Pericardium fibroblast (primary cell): ENCODE measurements around the gene MS4A13. TPM values are rescaled to one million over a fixed set of nuclear protein-coding genes. Genes with fewer than 3 reads are reported as not detected.

Source experiments
- total RNA-seq: library from RNA; depleted of rRNA; stranded (reverse); fragments of >200 nt; gene quantifications from 2 replicates; pipeline ENCODE4 v1.2.3, GENCODE V29; 2015

The MS4A13 gene, protein sequence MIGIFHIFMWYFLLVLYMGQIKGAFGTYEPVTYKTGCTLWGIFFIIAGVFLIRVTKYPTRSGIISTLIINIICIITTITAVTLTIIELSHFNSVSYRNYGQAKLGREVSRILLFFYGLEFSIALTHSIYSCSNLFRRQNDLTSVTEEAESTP
- not detected in 2 replicates for total RNA-seq

DNA sequence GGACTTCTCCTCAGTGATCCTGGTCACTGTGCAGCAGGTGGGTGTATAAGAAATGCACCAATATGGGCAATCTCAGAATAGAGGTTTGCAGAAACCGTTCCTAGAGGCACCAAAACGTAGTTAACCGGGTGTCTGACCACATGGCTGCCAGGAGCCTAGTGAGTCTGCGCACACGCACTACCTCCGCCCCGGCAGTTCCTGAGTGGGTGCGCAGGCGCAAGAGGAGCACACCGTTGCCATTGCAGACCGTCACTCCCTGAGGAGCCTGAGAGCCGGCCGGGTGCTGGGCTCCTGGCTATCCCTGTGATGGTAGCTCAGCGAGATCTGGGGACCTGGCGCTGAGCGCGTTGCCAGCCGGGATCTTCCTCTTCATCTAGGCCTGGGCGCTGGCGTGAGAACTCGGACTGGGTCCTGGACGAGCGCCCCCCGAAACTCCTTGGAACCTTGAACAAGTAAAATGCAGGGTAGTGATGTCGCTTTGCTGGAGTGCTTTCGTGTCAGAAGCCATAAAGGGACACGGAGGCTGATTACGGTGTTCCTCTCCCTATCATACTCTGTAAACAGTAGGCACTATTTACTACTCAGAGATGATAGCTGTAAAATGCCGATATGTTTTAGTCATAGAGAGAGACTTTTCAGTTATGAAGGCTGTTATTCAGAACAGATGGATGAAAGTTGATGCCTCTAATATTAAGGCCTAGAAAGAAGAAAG lies at the start of gene MS4A13:
Gene MS4A13, plus strand, starts transcription at position 249 of the 712 bp plus-strand sequence. CDS start 2,692 bp downstream, outside the sequence.

DNA sequence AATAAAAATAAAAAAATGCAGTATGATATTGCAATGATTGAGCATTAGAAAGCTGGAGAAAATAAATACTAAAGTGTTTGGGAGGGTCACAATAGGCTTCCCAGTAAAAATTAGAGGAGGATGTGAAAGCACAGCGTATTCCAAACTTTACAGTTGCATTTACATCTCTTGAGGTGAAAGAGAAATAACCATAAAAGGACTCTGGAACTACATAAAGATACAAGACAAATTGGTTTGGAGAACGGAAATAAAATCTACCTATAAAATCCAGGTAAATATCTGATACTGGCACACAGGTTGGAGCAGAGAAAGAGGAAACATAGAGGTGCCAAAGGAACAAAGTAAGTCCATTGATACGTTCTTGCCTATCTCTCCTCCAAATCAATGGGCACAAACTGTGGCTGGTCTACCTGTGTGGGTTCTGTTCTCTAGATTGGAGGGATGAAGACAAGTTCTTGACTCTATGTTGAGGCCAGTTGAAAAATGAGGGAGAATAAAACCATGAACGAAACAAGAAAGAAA lies 22.6 kb upstream of the MS4A13 start, which contains the start of gene MS4A12:
Gene MS4A12, plus strand, starts transcription at position 291 of the 522 bp plus-strand sequence. CDS start 4,541 bp downstream, outside the sequence.

Other genes with a start within 250 kb of the MS4A13 start
- not detected in 2 replicates for gene MS4A4A, start 234.7 kb upstream of the MS4A13 start, total RNA-seq
- gene MS4A6E, start 188.1 kb upstream of the MS4A13 start, total RNA-seq = not detected in 2 replicates
- gene MS4A7, start 136.9 kb upstream of the MS4A13 start, total RNA-seq = not detected in 2 replicates
- not detected in 2 replicates for gene MS4A14, start 118.9 kb upstream of the MS4A13 start, total RNA-seq
- not detected in 2 replicates for gene MS4A5, start 85.8 kb upstream of the MS4A13 start, total RNA-seq
- gene MS4A1, start 59.5 kb upstream of the MS4A13 start, total RNA-seq = not detected in 2 replicates
- gene MS4A12, start 22.6 kb upstream of the MS4A13 start, total RNA-seq = not detected in 2 replicates
- gene MS4A8, start 184.2 kb downstream of the MS4A13 start, total RNA-seq = not detected in 2 replicates
- not detected in 2 replicates for gene MS4A18, start 209.3 kb downstream of the MS4A13 start, total RNA-seq
- gene MS4A15, start 241.5 kb downstream of the MS4A13 start, total RNA-seq = not detected in 2 replicates